HEK293 (cell line): ENCODE data around the gene TRIM44.
"Not testable (repeated sequence)": the region's sequence is repeated elsewhere in the genome, so short reads cannot be mapped to it uniquely, and the experiment has no call there.

ENCODE experiments used
- CTCF ChIA-PET: fragments of 350-600 bp; formaldehyde crosslinking; extraction: SDS; loops from one replicate; lab custom pipeline; 2021; ENCODE audit warnings: antibody characterized with exemption; lab: Yijun Ruan, JAX
- POLR2A ChIA-PET: fragments of 300-600 bp; formaldehyde crosslinking; extraction: SDS; loops from one replicate; lab custom pipeline; 2020; ENCODE audit warnings: antibody characterized with exemption, inconsistent platforms; lab: Yijun Ruan, JAX
- H3K27ac ChIP-seq: fragments of 200-500 bp; sonication (Bioruptor generic); 2 replicates; pipeline ENCODE4 v1.5.1; 2014; ENCODE audit warnings: low read depth, low read length, control low read depth, inconsistent platforms; ENCODE audit errors: extremely low read depth
- H3K36me3 ChIP-seq, 2 experiments: fragments of 200-500 bp in 1 of 2; sonication (Bioruptor generic) in 1 of 2; 1 replicate in 1 of 2; 2 replicates in 1 of 2; pipeline ENCODE4 v1.5.1; 2014 to 2017; ENCODE audit warnings: inconsistent platforms in 2 of 2, low read length in 2 of 2; ENCODE audit not compliant: control insufficient read depth in 2 of 2, insufficient read depth in 1 of 2
- H3K4me1 ChIP-seq: fragments of 200-500 bp; sonication (Bioruptor generic); 2 replicates; pipeline ENCODE4 v1.5.1; 2014; ENCODE audit warnings: mild to moderate bottlenecking, low read length, inconsistent platforms; ENCODE audit not compliant: control insufficient read depth, insufficient read depth
- H3K4me3 ChIP-seq: 2 replicates; pipeline ENCODE4 v1.5.1; 2011; ENCODE audit warnings: low read depth, mild to moderate bottlenecking, control low read depth, low read length, moderate library complexity
- H3K9me3 ChIP-seq: fragments of 200-500 bp; sonication (Bioruptor generic); 2 replicates; pipeline ENCODE4 v1.5.1; 2014; ENCODE audit warnings: low read depth, low read length, inconsistent platforms; ENCODE audit not compliant: control insufficient read depth, insufficient read depth
- GLIS1 ChIP-seq: fragments of 450-650 bp; formaldehyde crosslinking; IDR thresholded peaks from 2 replicates; pipeline ENCODE4 v1.5.1; 2016; ENCODE audit warnings: missing biosample characterization, missing genetic modification characterization
- GLIS2 ChIP-seq: fragments of 450-650 bp; formaldehyde crosslinking; IDR thresholded peaks from 2 replicates; pipeline ENCODE4 v1.5.1; 2016; ENCODE audit warnings: missing biosample characterization, missing genetic modification characterization
- HIC1 ChIP-seq: fragments of 450-650 bp; formaldehyde crosslinking; IDR thresholded peaks from 2 replicates; pipeline ENCODE4 v1.5.1; 2016; ENCODE audit warnings: missing biosample characterization, missing genetic modification characterization
- MYNN ChIP-seq: fragments of 450-650 bp; formaldehyde crosslinking; IDR thresholded peaks from 2 replicates; pipeline ENCODE4 v1.5.1; 2016; ENCODE audit warnings: missing biosample characterization, missing genetic modification characterization, borderline replicate concordance
- ZBTB11 ChIP-seq: fragments of 450-650 bp; formaldehyde crosslinking; conservative IDR thresholded peaks from 2 replicates; pipeline ENCODE4 v1.5.1; 2016; ENCODE audit warnings: low read depth, missing biosample characterization, missing genetic modification characterization
- ZNF10 ChIP-seq: fragments of 450-650 bp; formaldehyde crosslinking; IDR thresholded peaks from 2 replicates; pipeline ENCODE4 v1.5.1; 2017; ENCODE audit warnings: missing biosample characterization, missing genetic modification characterization
- ZNF140 ChIP-seq: fragments of 450-650 bp; formaldehyde crosslinking; IDR thresholded peaks from 2 replicates; pipeline ENCODE4 v1.5.1; 2016; ENCODE audit warnings: missing biosample characterization, missing genetic modification characterization
- ZNF146 ChIP-seq: fragments of 450-650 bp; formaldehyde crosslinking; IDR thresholded peaks from 2 replicates; pipeline ENCODE4 v1.5.1; 2016; ENCODE audit warnings: missing biosample characterization, missing genetic modification characterization
- ZNF2 ChIP-seq: fragments of 450-650 bp; formaldehyde crosslinking; IDR thresholded peaks from 2 replicates; pipeline ENCODE4 v1.5.1; 2016; ENCODE audit warnings: missing biosample characterization, missing genetic modification characterization
- ZNF394 ChIP-seq: fragments of 450-650 bp; formaldehyde crosslinking; IDR thresholded peaks from 2 replicates; pipeline ENCODE4 v1.5.1; 2016; ENCODE audit warnings: missing biosample characterization, missing genetic modification characterization, mild to moderate bottlenecking, moderate library complexity, borderline replicate concordance
- ZNF423 ChIP-seq: fragments of 450-650 bp; formaldehyde crosslinking; IDR thresholded peaks from 2 replicates; pipeline ENCODE4 v1.5.1; 2016; ENCODE audit warnings: missing biosample characterization, missing genetic modification characterization
- ZNF426 ChIP-seq: fragments of 450-650 bp; formaldehyde crosslinking; IDR thresholded peaks from 2 replicates; pipeline ENCODE4 v1.5.1; 2017; ENCODE audit warnings: missing biosample characterization, missing genetic modification characterization, mild to moderate bottlenecking, inconsistent platforms, moderate library complexity
- ZNF433 ChIP-seq: fragments of 450-650 bp; formaldehyde crosslinking; IDR thresholded peaks from 2 replicates; pipeline ENCODE4 v1.5.1; 2016; ENCODE audit warnings: missing biosample characterization, missing genetic modification characterization, low read depth
- ZNF514 ChIP-seq: fragments of 450-650 bp; formaldehyde crosslinking; IDR thresholded peaks from 2 replicates; pipeline ENCODE4 v1.5.1; 2016; ENCODE audit warnings: missing biosample characterization, missing genetic modification characterization
- ZNF518A ChIP-seq: fragments of 450-650 bp; formaldehyde crosslinking; conservative IDR thresholded peaks from 2 replicates; pipeline ENCODE4 v1.5.1; 2016; ENCODE audit warnings: low read depth, missing biosample characterization, missing genetic modification characterization
- ZNF549 ChIP-seq: fragments of 450-650 bp; IDR thresholded peaks from 2 replicates; pipeline ENCODE4 v1.5.1; 2018; ENCODE audit warnings: missing biosample characterization, missing genetic modification characterization, mild to moderate bottlenecking, inconsistent platforms, moderate library complexity
- ZNF555 ChIP-seq: fragments of 450-650 bp; formaldehyde crosslinking; conservative IDR thresholded peaks from 2 replicates; pipeline ENCODE4 v1.5.1; 2017; ENCODE audit warnings: missing biosample characterization, mild to moderate bottlenecking, missing genetic modification characterization, inconsistent platforms
- ZNF610 ChIP-seq: fragments of 450-650 bp; formaldehyde crosslinking; IDR thresholded peaks from 2 replicates; pipeline ENCODE4 v1.5.1; 2016; ENCODE audit warnings: missing biosample characterization, missing genetic modification characterization, borderline replicate concordance
- ZNF623 ChIP-seq: fragments of 450-650 bp; formaldehyde crosslinking; IDR thresholded peaks from 2 replicates; pipeline ENCODE4 v1.5.1; 2016; ENCODE audit warnings: missing biosample characterization, missing genetic modification characterization
- ZNF654 ChIP-seq: fragments of 450-650 bp; formaldehyde crosslinking; IDR thresholded peaks from 2 replicates; pipeline ENCODE4 v1.5.1; 2016; ENCODE audit warnings: low read depth, missing biosample characterization, missing genetic modification characterization
- ZNF658 ChIP-seq: fragments of 450-650 bp; formaldehyde crosslinking; IDR thresholded peaks from 2 replicates; pipeline ENCODE4; 2016; ENCODE audit warnings: missing biosample characterization, missing genetic modification characterization
- ZNF707 ChIP-seq: fragments of 450-650 bp; formaldehyde crosslinking; IDR thresholded peaks from 2 replicates; pipeline ENCODE4 v1.5.1; 2016; ENCODE audit warnings: missing biosample characterization, missing genetic modification characterization
- ZNF785 ChIP-seq: fragments of 450-650 bp; formaldehyde crosslinking; IDR thresholded peaks from 2 replicates; pipeline ENCODE4 v1.5.1; 2016; ENCODE audit warnings: missing biosample characterization, missing genetic modification characterization
- ZSCAN23 ChIP-seq: fragments of 450-650 bp; formaldehyde crosslinking; IDR thresholded peaks from 2 replicates; pipeline ENCODE4 v1.5.1; 2016; ENCODE audit warnings: missing biosample characterization, missing genetic modification characterization
- TF ChIP-seq, protein P1 (sequence below): fragments of 450-650 bp; formaldehyde crosslinking; IDR thresholded peaks from 2 replicates; pipeline ENCODE4 v1.5.1; 2017; ENCODE audit warnings: missing biosample characterization, missing genetic modification characterization

The TRIM44 gene

DNA sequence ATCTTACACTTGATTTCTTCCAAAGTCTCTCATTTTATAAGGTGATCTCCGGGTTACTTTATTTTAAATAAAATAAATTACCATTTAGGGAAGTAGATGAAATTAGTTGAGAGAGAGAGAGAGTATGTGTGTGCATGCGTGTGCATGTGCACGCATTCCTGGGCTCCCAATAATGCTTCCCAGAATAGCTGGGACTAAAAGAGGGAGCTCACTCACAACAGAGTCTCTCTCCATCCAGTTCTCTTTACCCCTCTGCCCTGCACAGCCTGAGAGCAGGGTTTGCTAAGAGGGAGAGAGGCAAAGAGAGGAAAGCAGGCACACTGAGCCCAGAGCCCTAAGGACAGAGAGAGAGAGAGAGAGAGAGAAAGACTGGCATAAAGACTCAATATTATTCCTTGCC lies 11.3 kb upstream of the TRIM44 start:
- H3K4me1 ChIP-seq = peaks cover 2% of the 10 kb centered on the region; the same call in 1 of the 2 replicates
- ChIA-PET CTCF (interaction anchor here (1.1 kb wide), 1 partner anchor 418 kb away, joined by 3 read pairs; no protein-coding TSS in a partner anchor), POLR2A (no interaction called here)
- no peaks in the 10 kb centered on the region for H3K9me3 ChIP-seq
- no peaks in the 10 kb centered on the region for H3K36me3 ChIP-seq
- TF ChIP-seq ZNF658 (no peak), ZNF785 (tag by site-specific recombination) (no peak), ZNF707 (tag by site-specific recombination) (no peak), ZNF549 (no peak), MYNN (tag by site-specific recombination) (no peak), GLIS1 (tag by site-specific recombination) (no peak), ZNF423 (tag by site-specific recombination) (no peak), ZNF146 (no peak), ZNF610 (tag by site-specific recombination) (no peak), ZNF10 (tag by site-specific recombination) (no peak), HIC1 (tag by site-specific recombination) (no peak), ZSCAN23 (no peak), ZNF2 (no peak), ZNF514 (no peak), GLIS2 (tag by site-specific recombination) (no peak)
- TF ChIP-seq, protein P1, sequence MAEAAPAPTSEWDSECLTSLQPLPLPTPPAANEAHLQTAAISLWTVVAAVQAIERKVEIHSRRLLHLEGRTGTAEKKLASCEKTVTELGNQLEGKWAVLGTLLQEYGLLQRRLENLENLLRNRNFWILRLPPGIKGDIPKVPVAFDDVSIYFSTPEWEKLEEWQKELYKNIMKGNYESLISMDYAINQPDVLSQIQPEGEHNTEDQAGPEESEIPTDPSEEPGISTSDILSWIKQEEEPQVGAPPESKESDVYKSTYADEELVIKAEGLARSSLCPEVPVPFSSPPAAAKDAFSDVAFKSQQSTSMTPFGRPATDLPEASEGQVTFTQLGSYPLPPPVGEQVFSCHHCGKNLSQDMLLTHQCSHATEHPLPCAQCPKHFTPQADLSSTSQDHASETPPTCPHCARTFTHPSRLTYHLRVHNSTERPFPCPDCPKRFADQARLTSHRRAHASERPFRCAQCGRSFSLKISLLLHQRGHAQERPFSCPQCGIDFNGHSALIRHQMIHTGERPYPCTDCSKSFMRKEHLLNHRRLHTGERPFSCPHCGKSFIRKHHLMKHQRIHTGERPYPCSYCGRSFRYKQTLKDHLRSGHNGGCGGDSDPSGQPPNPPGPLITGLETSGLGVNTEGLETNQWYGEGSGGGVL (tag by site-specific recombination) = no peak
- no peak overlapping the region for H3K4me3 ChIP-seq
- H3K27ac ChIP-seq = no peak overlapping the region

DNA sequence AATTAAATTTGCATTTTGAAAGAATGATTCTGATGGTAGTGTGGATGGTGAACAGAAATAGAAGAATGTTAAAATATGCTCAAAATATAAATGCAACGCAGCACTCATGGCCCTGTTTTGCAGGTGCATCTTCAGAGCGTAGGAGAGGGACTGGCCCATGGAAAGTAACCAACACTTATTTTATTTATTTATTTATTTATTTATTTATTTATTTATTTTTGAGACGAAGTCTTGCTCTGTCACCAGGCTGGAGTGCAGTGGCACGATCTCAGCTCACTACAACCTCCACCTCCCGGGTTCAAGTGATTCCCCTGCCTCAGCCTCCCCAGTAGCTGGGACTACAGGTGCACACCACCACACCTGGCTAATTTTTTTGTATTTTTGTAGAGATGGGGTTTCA lies 9.8 kb upstream of the TRIM44 start:
- POLR2A ChIA-PET = not testable (repeated sequence)

More for the DNA sequence above, 9.8 kb upstream of the TRIM44 start:
- TF ChIP-seq ZNF140 (tag by site-specific recombination) (peak; percentile 49; the same call in 1 of the 2 replicates), ZNF623 (tag by site-specific recombination) (peak; percentile 28; the same call in 1 of the 2 replicates), ZNF426 (tag by site-specific recombination) (peak; percentile 64), ZNF394 (tag by site-specific recombination) (peak; percentile 84), ZNF518A (tag by site-specific recombination) (peak; percentile 71), ZBTB11 (tag by site-specific recombination) (peak; percentile 31; the same call in 1 of the 2 replicates), ZNF555 (tag by site-specific recombination) (peak; percentile 35), ZNF433 (tag by site-specific recombination) (0 out of 2 replicates have a peak, but pooled peaks have one; percentile 39), ZNF654 (peak; percentile 30)
- H3K4me3 ChIP-seq, H3K9me3 ChIP-seq, H3K4me1 ChIP-seq, H3K36me3 ChIP-seq, H3K27ac ChIP-seq, CTCF ChIA-PET: not testable (repeated sequence)
